Calu3 (cell line): ENCODE results near the gene PTPN13. TPM values are rescaled to one million over a fixed set of nuclear protein-coding genes. Genes with fewer than 3 reads are reported as not detected.

Experiments
- BruUV-seq: library from RNA; stranded (reverse); fragments of 400-500 nt; replicated peaks from 2 replicates; lab custom pipeline; 2021; lab: Mats Ljungman, UMichigan
- CTCF ChIA-PET: fragments of 300-600 bp; sonication (Branson Sonifier 250); formaldehyde crosslinking; loops from one replicate; lab custom pipeline; 2022; ENCODE audit warnings: antibody characterized with exemption; lab: Charles Lee
- DNase-seq: peaks from one replicate; pipeline ENCODE4 v3.0.0; 2022
- H3K27ac Mint-ChIP-seq: one replicate; pipeline ENCODE4 v1.8.0; 2022; ENCODE audit warnings: mixed read lengths; ENCODE audit not compliant: unreplicated experiment
- H3K27me3 Mint-ChIP-seq: one replicate; pipeline ENCODE4 v1.8.0; 2022; ENCODE audit warnings: mixed read lengths; ENCODE audit not compliant: unreplicated experiment
- H3K36me3 Mint-ChIP-seq: one replicate; pipeline ENCODE4 v1.8.0; 2022; ENCODE audit warnings: mild to moderate bottlenecking, moderate library complexity, mixed read lengths; ENCODE audit not compliant: insufficient read depth, unreplicated experiment
- H3K4me1 Mint-ChIP-seq: one replicate; pipeline ENCODE4 v1.8.0; 2022; ENCODE audit warnings: mild to moderate bottlenecking, low read depth, mixed read lengths; ENCODE audit not compliant: unreplicated experiment
- H3K4me3 Mint-ChIP-seq: one replicate; pipeline ENCODE4 v1.8.0; 2022; ENCODE audit warnings: mild to moderate bottlenecking, low read depth, moderate library complexity, mixed read lengths; ENCODE audit not compliant: unreplicated experiment
- H3K9me3 Mint-ChIP-seq: one replicate; pipeline ENCODE4 v1.8.0; 2022; ENCODE audit warnings: low read depth, mixed read lengths; ENCODE audit not compliant: unreplicated experiment
- intact Hi-C: fragments of 100-400 bp; cut with micrococcal nuclease; formaldehyde crosslinking; loops from one replicate; pipeline ENCODE4 v1.10.0; 2022; ENCODE audit not compliant: unreplicated experiment
- total RNA-seq: library from RNA; stranded (reverse); gene quantifications from 2 replicates; pipeline ENCODE4 v1.2.3, GENCODE V29; 2022
- TF ChIP-seq, protein P1 (sequence below): fragments of 200-600 bp; IDR thresholded peaks from one replicate; pipeline ENCODE4 v1.8.0; 2022; ENCODE audit warnings: antibody characterized with exemption; ENCODE audit not compliant: unreplicated experiment

PTPN13 gene
- total RNA-seq, 1 experiment from 2014 or later, result 23.3 TPM

DNA sequence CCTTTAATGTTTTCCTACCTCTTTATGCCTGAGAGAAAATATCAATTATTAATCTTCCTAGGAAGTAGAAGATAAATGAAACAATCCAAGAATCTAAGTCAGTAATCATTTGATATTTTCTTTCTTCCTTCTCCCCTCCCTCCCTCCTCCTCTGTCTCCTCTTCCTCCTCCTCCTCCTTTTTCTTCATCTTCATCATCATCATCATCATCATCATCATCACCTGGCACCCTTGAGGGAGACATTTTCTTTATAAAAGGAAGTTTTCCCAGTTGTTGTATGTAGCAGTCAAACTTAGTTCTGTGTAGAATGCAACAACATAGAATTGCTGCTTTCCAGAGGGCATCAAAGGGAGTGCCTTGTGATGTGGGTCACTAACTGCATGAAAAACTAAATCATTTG is 155.0 kb downstream of the PTPN13 start:
- DNase-seq, result no peak
- H3K4me1 Mint-ChIP-seq, result no peaks in the 10 kb centered on the region
- no peak overlapping the region for H3K4me3 Mint-ChIP-seq
- no peaks in the 10 kb centered on the region for H3K9me3 Mint-ChIP-seq
- intact Hi-C loops, result no loop called here
- no peaks in the 10 kb centered on the region for H3K36me3 Mint-ChIP-seq
- TF ChIP-seq, protein P1, sequence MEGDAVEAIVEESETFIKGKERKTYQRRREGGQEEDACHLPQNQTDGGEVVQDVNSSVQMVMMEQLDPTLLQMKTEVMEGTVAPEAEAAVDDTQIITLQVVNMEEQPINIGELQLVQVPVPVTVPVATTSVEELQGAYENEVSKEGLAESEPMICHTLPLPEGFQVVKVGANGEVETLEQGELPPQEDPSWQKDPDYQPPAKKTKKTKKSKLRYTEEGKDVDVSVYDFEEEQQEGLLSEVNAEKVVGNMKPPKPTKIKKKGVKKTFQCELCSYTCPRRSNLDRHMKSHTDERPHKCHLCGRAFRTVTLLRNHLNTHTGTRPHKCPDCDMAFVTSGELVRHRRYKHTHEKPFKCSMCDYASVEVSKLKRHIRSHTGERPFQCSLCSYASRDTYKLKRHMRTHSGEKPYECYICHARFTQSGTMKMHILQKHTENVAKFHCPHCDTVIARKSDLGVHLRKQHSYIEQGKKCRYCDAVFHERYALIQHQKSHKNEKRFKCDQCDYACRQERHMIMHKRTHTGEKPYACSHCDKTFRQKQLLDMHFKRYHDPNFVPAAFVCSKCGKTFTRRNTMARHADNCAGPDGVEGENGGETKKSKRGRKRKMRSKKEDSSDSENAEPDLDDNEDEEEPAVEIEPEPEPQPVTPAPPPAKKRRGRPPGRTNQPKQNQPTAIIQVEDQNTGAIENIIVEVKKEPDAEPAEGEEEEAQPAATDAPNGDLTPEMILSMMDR, result no peak
- BruUV-seq, result no TSS peak
- no peaks in the 10 kb centered on the region for H3K27me3 Mint-ChIP-seq
- CTCF ChIA-PET, result interaction anchor here (0.7 kb wide), 1 partner anchor 153 kb away, joined by 3 read pairs; no protein-coding TSS in a partner anchor
- no peak overlapping the region for H3K27ac Mint-ChIP-seq

DNA sequence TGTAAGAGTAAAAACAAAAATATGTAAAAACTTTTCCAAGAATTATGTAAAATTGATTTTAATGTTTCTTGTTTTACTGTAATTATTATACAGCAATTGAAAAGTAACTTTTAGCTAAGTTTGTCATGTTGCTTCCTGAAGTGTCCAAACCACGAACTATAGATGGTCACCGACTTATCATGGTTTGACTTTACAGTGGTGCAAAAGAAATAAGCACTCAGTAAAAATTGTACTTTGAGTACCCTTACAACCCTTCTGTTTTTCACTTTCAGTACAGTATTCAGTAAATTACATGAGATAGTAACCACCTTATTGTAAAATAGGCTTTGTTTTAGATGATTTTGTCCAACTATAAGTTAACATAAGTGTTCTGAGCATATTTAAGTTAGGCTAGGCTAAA is 161.3 kb downstream of the PTPN13 start:
- BruUV-seq, result no TSS peak
- H3K9me3 Mint-ChIP-seq, result no peaks in the 10 kb centered on the region
- intact Hi-C loops, result no loop called here
- CTCF ChIA-PET, result no interaction called here
- H3K4me3 Mint-ChIP-seq, result no peak overlapping the region
- no peak for DNase-seq
- H3K27me3 Mint-ChIP-seq, result no peaks in the 10 kb centered on the region
- TF ChIP-seq, protein P1, result no peak
- no peak overlapping the region for H3K27ac Mint-ChIP-seq
- H3K4me1 Mint-ChIP-seq, result no peaks in the 10 kb centered on the region
- H3K36me3 Mint-ChIP-seq, result no peaks in the 10 kb centered on the region

GRCh38 chr4:86757468-86757867 is 163.4 kb downstream of the PTPN13 start:
- DNase-seq, result no peak
- intact Hi-C loops, result no loop called here
- Mint-ChIP-seq H3K27ac (no peak overlapping the region), H3K9me3 (no peaks in the 10 kb centered on the region), H3K36me3 (no peaks in the 10 kb centered on the region), H3K4me3 (no peak overlapping the region), H3K4me1 (no peaks in the 10 kb centered on the region), H3K27me3 (no peaks in the 10 kb centered on the region)
- CTCF ChIA-PET, result no interaction called here
- BruUV-seq, result no TSS peak
- TF ChIP-seq, protein P1, result no peak

GRCh38 chr4:86759298-86759697 is 165.2 kb downstream of the PTPN13 start:
- Mint-ChIP-seq H3K9me3 (no peaks in the 10 kb centered on the region), H3K4me1 (no peaks in the 10 kb centered on the region), H3K27ac (no peak overlapping the region), H3K27me3 (no peaks in the 10 kb centered on the region), H3K36me3 (peaks cover 5% of the 10 kb centered on the region), H3K4me3 (no peak overlapping the region)
- no TSS peak for BruUV-seq
- intact Hi-C loops, result no loop called here
- DNase-seq, result no peak
- TF ChIP-seq, protein P1, result no peak
- CTCF ChIA-PET, result no interaction called here
